Esophagus squamous epithelium (tissue), 5 donors: Measurements from ENCODE around the gene SV2A. TPM values are rescaled to one million over a fixed set of nuclear protein-coding genes. Genes with fewer than 3 reads are reported as not detected.

Source experiments
- DNase-seq: peaks from one replicate; lab custom pipeline; 2025; lab: John Stamatoyannopoulos, UW
- H3K27ac ChIP-seq, 4 donors: fragments of 200-600 bp; sonication (generic); one replicate each; pipeline ENCODE4 v1.5.1; 2016 to 2019; ENCODE audit warnings: mild to moderate bottlenecking in 1 of 4
- H3K27me3 ChIP-seq, 4 donors: fragments of 200-600 bp; sonication (generic); 1 replicate in 3 of 4; 2 replicates in 1 of 4; pipeline versions ENCODE4 v1.5.1 to v1.6.0; 2017 to 2021; ENCODE audit warnings: antibody characterized with exemption in 1 of 4
- H3K36me3 ChIP-seq, 3 donors: fragments of 200-600 bp; sonication (generic); one replicate each; pipeline ENCODE4 v1.5.1; 2016 to 2019
- H3K4me1 ChIP-seq, 3 donors: fragments of 200-600 bp; sonication (generic); one replicate each; pipeline ENCODE4 v1.5.1; 2017 to 2019
- H3K4me3 ChIP-seq, 4 donors: fragments of 200-600 bp; sonication (generic); 1 replicate in 3 of 4; 2 replicates in 1 of 4; pipeline ENCODE4 v1.5.1; 2016 to 2019; ENCODE audit warnings: mild to moderate bottlenecking in 2 of 4, moderate library complexity in 1 of 4
- H3K9me3 ChIP-seq, 3 donors: fragments of 200-600 bp; sonication (generic); one replicate each; pipeline ENCODE4 v1.5.1; 2016 to 2019
- POLR2A ChIP-seq, 4 donors: fragments of 450-650 bp; IDR thresholded peaks; one replicate each; pipeline ENCODE4 v1.6.1; 2017; ENCODE audit warnings: antibody characterized with exemption in 4 of 4, mild to moderate bottlenecking in 4 of 4, moderate library complexity in 3 of 4
- WGBS, 2 donors: methylation state at CpG; one replicate each; pipeline ENCODE4 v1.1.5; 2018; 5-methylcytosine and 5-hydroxymethylcytosine counted together
- intact Hi-C: fragments of 100-400 bp; cut with DNase I; formaldehyde crosslinking; loops from one replicate; pipeline ENCODE4 v1.15.0; 2022
- total RNA-seq, 4 donors: library from RNA; depleted of rRNA; stranded (reverse); fragments of >200 nt; gene quantifications; one replicate each; pipeline ENCODE4 v1.1.0, GENCODE V29; 2016
- TF ChIP-seq, protein P1 (sequence below), 6 experiments: fragments of 450-650 bp in 4 of 6; fragments of 200-600 bp in 2 of 6; sonication (generic) in 2 of 6; IDR thresholded peaks; one replicate each; pipeline ENCODE4 v1.5.1; 2016 to 2019; ENCODE audit warnings: antibody characterized with exemption in 6 of 6, mild to moderate bottlenecking in 4 of 6, moderate library complexity in 4 of 6
- donor health status: DM: yes; HTN: yes; CAD: no.

The SV2A gene
- total RNA-seq, 4 donors from 2014 or later, result 0.11 to 2.1 (median 1.1) TPM

- H3K36me3 ChIP-seq, result no peaks in the 10 kb centered on the region
- TF ChIP-seq, protein P1, sequence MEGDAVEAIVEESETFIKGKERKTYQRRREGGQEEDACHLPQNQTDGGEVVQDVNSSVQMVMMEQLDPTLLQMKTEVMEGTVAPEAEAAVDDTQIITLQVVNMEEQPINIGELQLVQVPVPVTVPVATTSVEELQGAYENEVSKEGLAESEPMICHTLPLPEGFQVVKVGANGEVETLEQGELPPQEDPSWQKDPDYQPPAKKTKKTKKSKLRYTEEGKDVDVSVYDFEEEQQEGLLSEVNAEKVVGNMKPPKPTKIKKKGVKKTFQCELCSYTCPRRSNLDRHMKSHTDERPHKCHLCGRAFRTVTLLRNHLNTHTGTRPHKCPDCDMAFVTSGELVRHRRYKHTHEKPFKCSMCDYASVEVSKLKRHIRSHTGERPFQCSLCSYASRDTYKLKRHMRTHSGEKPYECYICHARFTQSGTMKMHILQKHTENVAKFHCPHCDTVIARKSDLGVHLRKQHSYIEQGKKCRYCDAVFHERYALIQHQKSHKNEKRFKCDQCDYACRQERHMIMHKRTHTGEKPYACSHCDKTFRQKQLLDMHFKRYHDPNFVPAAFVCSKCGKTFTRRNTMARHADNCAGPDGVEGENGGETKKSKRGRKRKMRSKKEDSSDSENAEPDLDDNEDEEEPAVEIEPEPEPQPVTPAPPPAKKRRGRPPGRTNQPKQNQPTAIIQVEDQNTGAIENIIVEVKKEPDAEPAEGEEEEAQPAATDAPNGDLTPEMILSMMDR (IDR thresholded peaks at IDR 0.05), result no peak
- no peak for TF ChIP-seq POLR2A (IDR thresholded peaks at IDR 0.05)
- H3K27me3 ChIP-seq, result no peaks in the 10 kb centered on the region
- DNase-seq, result no peak
- WGBS, 2 donors, result 81 to 91% methylated on average over 4 to 10 of the region's 10 CpGs
- H3K9me3 ChIP-seq, result no peaks in the 10 kb centered on the region
- no peak overlapping the region for H3K27ac ChIP-seq
- no peaks in the 10 kb centered on the region for H3K4me1 ChIP-seq
- H3K4me3 ChIP-seq, result no peak overlapping the region
- intact Hi-C loops, result no loop called here
Observed at GRCh38 chr1:149906570-149907075, 11.0 kb downstream of the SV2A start.

DNA sequence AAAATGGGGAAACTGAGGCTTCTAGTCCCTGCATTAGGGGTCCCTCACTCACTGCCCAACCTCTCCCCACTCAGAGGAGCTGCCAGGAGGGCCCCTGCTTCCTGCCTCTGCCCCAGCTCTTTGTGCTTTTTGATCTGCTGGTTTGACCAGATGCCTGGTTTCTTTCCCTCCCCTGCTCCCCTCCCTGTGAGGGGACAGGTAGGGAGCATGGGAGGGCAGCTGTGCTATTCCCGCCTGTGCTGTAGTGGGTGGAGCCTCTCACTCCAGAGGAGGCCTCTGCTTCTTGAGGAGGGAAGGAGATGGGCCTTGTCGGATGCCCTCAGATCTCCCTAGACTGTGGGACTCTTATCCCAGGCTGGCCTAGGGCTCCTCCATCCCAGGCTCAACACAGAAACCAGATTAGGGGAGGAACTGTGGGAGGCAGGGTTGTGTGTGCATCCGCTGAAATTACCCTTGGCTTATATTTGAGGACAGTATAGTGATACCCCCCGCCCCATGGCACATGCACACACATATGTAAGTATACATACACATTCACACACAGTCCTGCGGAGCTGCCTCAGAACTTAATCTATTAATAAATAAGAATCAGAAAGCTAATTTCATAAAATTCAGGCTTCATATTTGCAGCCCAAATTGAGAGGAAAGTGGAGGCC is 13.7 kb downstream of the SV2A start:
- Histone ChIP-seq H3K4me1 (peaks cover 7 to 17% (median 11%) of the 10 kb centered on the region in 3 donors), H3K27me3 (no peaks in the 10 kb centered on the region), H3K36me3 (no peaks in the 10 kb centered on the region), H3K4me3 (no peak overlapping the region), H3K27ac (no peak overlapping the region), H3K9me3 (no peaks in the 10 kb centered on the region)
- intact Hi-C loops, result no loop called here
- no peak for TF ChIP-seq POLR2A (IDR thresholded peaks at IDR 0.05)
- TF ChIP-seq, protein P1 (IDR thresholded peaks at IDR 0.05), result no peak
- no peak for DNase-seq
- WGBS, 2 donors, result 87 to 90% methylated on average over 3 to 5 of the region's 5 CpGs

GRCh38 chr1:149899460-149900284 is 18.0 kb downstream of the SV2A start, which contains the start of gene BOLA1:
TSS of gene BOLA1 (plus strand) at chr1:149899568. CDS start at chr1:149900060, 492 bp downstream.
- H3K36me3 ChIP-seq, result no peaks in the 10 kb centered on the region
- peak; percentile 57 for DNase-seq
- H3K4me1 ChIP-seq, result peaks cover 7 to 17% (median 11%) of the 10 kb centered on the region in 3 donors
- peak within 1 kb of the TSS; percentile 54 to 78 (median 67) for H3K4me3 ChIP-seq
- no peaks in the 10 kb centered on the region for H3K9me3 ChIP-seq
- peak within 1 kb of the TSS; percentile 85 to 94 (median 90) for H3K27ac ChIP-seq
- no peaks in the 10 kb centered on the region for H3K27me3 ChIP-seq
- intact Hi-C loops, result no loop called here
- peak in 3 of 4 donors; percentile 39 to 85 (median 74) for TF ChIP-seq POLR2A (IDR thresholded peaks at IDR 0.05)
- TF ChIP-seq, protein P1 (IDR thresholded peaks at IDR 0.05), result peak in 1 of 6 experiments; percentile 22
- WGBS, 2 donors, result 0 to 1% methylated on average over 17 to 22 of the region's 65 CpGs

DNA sequence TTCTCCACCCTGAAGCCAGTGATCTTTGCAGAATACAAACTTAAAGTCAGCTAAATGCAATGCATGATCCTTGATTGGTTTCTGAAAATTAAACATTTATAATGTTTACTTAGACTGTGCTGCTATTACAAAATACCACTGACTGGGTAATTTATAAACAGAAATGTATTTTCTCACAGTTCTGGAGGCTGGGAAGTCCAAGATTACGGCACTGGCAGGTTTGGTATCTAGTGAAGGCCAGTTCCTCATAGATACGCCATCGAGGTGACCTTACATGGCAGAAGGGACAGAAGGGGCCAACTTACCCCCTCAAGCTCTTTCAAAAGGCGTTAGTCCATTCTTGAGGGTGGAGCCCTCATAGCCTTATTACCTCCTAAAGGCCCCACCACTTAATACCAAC is 21.1 kb downstream of the SV2A start:
- intact Hi-C loops, result no loop called here
- Histone ChIP-seq H3K27ac (no peak overlapping the region), H3K4me1 (peaks cover 7 to 17% (median 11%) of the 10 kb centered on the region in 3 donors), H3K9me3 (no peaks in the 10 kb centered on the region), H3K4me3 (no peak overlapping the region), H3K27me3 (no peaks in the 10 kb centered on the region), H3K36me3 (no peaks in the 10 kb centered on the region)
- 83 to 93% methylated on average over 4 of the region's 4 CpGs for WGBS, 2 donors
- TF ChIP-seq, protein P1 (IDR thresholded peaks at IDR 0.05), result no peak
- TF ChIP-seq POLR2A (IDR thresholded peaks at IDR 0.05), result no peak
- no peak for DNase-seq

DNA sequence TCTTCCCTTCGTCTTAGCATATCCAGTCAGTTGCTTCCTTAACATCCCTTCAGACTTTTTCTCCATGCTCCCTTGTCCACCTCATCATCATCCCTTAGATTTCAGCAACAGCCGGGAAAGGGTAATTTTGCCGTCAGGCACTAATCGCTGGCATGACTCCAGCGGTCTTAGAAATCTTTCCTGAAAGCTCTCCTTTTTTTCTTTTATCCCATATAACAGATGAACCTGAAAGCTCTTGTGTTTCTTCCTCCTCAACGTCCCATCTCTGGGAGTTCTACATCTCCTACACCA is 28.7 kb downstream of the SV2A start:
- Histone ChIP-seq H3K4me3 (peak overlapping the region; percentile 39 to 75 (median 62)), H3K27me3 (no peaks in the 10 kb centered on the region), H3K36me3 (no peaks in the 10 kb centered on the region), H3K4me1 (peaks cover 8 to 38% (median 14%) of the 10 kb centered on the region in 3 donors), H3K9me3 (no peaks in the 10 kb centered on the region), H3K27ac (peak overlapping the region; percentile 94 to 100 (median 99))
- intact Hi-C loops, result no loop called here
- WGBS, 2 donors, result 9 to 16% methylated on average over 6 of the region's 6 CpGs
- TF ChIP-seq POLR2A (IDR thresholded peaks at IDR 0.05), result peak in 1 of 4 donors; percentile 30
- TF ChIP-seq, protein P1 (IDR thresholded peaks at IDR 0.05), result no peak
- DNase-seq, result no peak
